ENCODE data around the gene UCK1. TPM values are rescaled to one million over a fixed set of nuclear protein-coding genes. Genes with fewer than 3 reads are reported as not detected.
"Not testable (repeated sequence)": the region's sequence is repeated elsewhere in the genome, so short reads cannot be mapped to it uniquely, and the experiment has no call there.

Gene UCK1
- total and polyA plus RNA-seq, 2 of the 13 experiments (the other 11 are each of a cell fraction or from before 2014, with no cell fraction given) = 11.0 to 24.1 TPM

DNA sequence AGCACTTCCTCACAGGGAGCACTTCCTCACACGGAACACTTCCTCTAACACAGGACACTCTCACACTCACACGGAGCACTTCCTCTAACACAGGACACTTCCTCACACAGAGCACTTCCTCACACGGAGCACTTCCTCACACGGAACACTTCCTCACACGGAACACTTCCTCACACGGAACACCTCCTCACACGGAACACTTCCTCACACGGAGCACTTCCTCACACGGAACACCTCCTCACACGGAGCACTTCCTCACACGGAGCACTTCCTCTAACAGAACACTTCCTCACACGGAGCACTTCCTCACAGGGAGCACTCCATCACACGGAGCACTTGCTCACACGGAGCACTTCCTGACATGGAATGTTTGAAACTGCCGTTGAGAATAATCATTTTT, 15.0 kb downstream of the UCK1 start:
- H3K9me3 ChIP-seq (ENCODE audit: low read length) = no peaks in the 10 kb centered on the region
- DNase-seq (ENCODE audit: low spot score) (no peak), ATAC-seq (no peak), FAIRE-seq (no peak)
- WGBS (ENCODE audit: low lambda C conversion rate) = 88% methylated on average over 14 of the region's 15 CpGs
- H2AFZ ChIP-seq (ENCODE audit: low read length) = no peak overlapping the region
- H3K27ac ChIP-seq (ENCODE audit: extremely low read length, insufficient read depth, low read length) = no peak overlapping the region
- H3K79me2 ChIP-seq (ENCODE audit: insufficient read depth, low read length) = no peaks in the 10 kb centered on the region
- TF ChIP-seq ZNF263 (CRISPR knock-in tag; IDR thresholded peaks at IDR 0.05) (peak; percentile 91), ZNF776 (CRISPR knock-in tag; IDR thresholded peaks at IDR 0.05) (no peak)
- H3K4me1 ChIP-seq (ENCODE audit: insufficient read depth, low read length) = peaks cover 7% of the 10 kb centered on the region
- H3K27me3 ChIP-seq (ENCODE audit: control insufficient read depth in 1 of 2, insufficient read depth in 2 of 2, low read length in 2 of 2) = no peaks in the 10 kb centered on the region
- POLR2A ChIA-PET = no interaction called here
- H3K4me3 ChIP-seq (replicated peaks in 1 of 3; ENCODE audit: insufficient read depth in 1 of 3, low read depth in 2 of 3, low read length in 3 of 3) = no peak overlapping the region
- H3K9ac ChIP-seq (ENCODE audit: insufficient read depth, low read depth, low read length) = no peak overlapping the region
- peaks cover 23 to 67% of the 10 kb centered on the region in 2 experiments for H3K36me3 ChIP-seq (replicated peaks in 1 of 2; ENCODE audit: control insufficient read depth in 1 of 2, insufficient read depth in 2 of 2, low read length in 2 of 2)
- intact Hi-C loops (cut with micrococcal nuclease; ENCODE audit: unreplicated experiment) = no loop called here
- in situ Hi-C loops (cut with HindIII; ENCODE audit: extremely low pct_ligation_motif_present, low pct_unique_long_range_greater_than_20kb) = no loop called here
- H4K20me1 ChIP-seq (ENCODE audit: insufficient read depth, low read length) = no peaks in the 10 kb centered on the region
- no TSS peak for BruUV-seq (replicated peaks)
- no peak overlapping the region for H3K4me2 ChIP-seq (ENCODE audit: low read depth, low read length)
- CTCF ChIA-PET (ENCODE audit: low intra/inter-chr PET ratio, low total read pairs) = no interaction called here

DNA sequence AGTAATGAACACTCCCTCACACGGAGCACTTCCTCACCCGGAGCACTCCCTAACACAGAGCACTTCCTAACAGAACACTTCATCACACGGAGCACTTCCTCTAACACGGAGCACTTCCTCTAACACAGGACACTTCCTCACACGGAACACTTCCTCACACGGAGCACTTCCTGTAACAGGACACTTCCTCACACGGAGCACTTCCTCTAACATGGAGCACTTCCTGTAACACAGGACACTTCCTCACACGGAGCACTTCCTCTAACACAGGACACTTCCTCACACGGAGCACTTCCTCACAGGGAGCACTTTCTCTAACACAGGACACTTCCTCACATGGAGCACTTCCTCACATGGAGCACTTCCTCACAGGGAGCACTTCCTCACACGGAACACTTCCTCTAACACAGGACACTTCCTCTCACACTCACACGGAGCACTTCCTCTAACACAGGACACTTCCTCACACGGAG, 15.5 kb downstream of the UCK1 start:
- H3K4me1 ChIP-seq (ENCODE audit: insufficient read depth, low read length); H3K27me3 ChIP-seq (ENCODE audit: control insufficient read depth in 1 of 2, insufficient read depth in 2 of 2, low read length in 2 of 2); DNase-seq (ENCODE audit: low spot score); ATAC-seq; H3K4me2 ChIP-seq (ENCODE audit: low read depth, low read length); POLR2A ChIA-PET; CTCF ChIA-PET (ENCODE audit: low intra/inter-chr PET ratio, low total read pairs); H3K4me3 ChIP-seq (replicated peaks in 1 of 3; ENCODE audit: insufficient read depth in 1 of 3, low read depth in 2 of 3, low read length in 3 of 3); H3K9ac ChIP-seq (ENCODE audit: insufficient read depth, low read depth, low read length); FAIRE-seq; H3K79me2 ChIP-seq (ENCODE audit: insufficient read depth, low read length); H3K27ac ChIP-seq (ENCODE audit: extremely low read length, insufficient read depth, low read length); intact Hi-C loops (cut with micrococcal nuclease; ENCODE audit: unreplicated experiment); H2AFZ ChIP-seq (ENCODE audit: low read length); in situ Hi-C loops (cut with HindIII; ENCODE audit: extremely low pct_ligation_motif_present, low pct_unique_long_range_greater_than_20kb); H4K20me1 ChIP-seq (ENCODE audit: insufficient read depth, low read length); H3K9me3 ChIP-seq (ENCODE audit: low read length); BruUV-seq (replicated peaks): not testable (repeated sequence)
- TF ChIP-seq ZNF263 (CRISPR knock-in tag; IDR thresholded peaks at IDR 0.05) = peak; percentile 90
- H3K36me3 ChIP-seq (replicated peaks in 1 of 2; ENCODE audit: control insufficient read depth in 1 of 2, insufficient read depth in 2 of 2, low read length in 2 of 2) = peaks cover 25 to 70% of the 10 kb centered on the region in 2 experiments
- WGBS (ENCODE audit: low lambda C conversion rate) = 84% methylated on average over 7 of the region's 12 CpGs

DNA sequence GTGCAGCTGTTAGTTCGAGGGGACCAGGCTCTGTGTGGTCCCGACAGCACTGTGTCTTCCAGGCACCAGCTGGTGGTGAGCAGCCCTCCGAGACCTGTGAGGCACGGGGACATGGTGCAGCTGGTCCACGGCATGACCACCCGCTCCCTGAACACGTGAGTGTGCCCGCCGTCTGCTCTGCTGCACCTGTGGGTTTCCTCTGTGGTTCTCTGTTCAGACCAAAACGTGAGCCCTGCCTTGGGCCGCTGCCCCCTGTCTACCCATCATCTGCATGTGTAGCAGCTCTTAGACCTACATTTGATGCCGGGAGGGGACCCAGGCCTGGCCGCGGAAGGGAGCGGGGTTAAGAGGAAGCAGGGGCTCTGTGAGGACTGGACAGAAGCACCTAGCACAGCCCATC, 17.9 kb downstream of the UCK1 start:
- FAIRE-seq (no peak), DNase-seq (ENCODE audit: low spot score) (no peak)
- no TSS peak for BruUV-seq (replicated peaks)

More for the DNA sequence above, 17.9 kb downstream of the UCK1 start:
- ChIA-PET POLR2A (no interaction called here), CTCF (ENCODE audit: low intra/inter-chr PET ratio, low total read pairs) (no interaction called here)
- Histone ChIP-seq H3K27me3 (ENCODE audit: control insufficient read depth in 1 of 2, insufficient read depth in 2 of 2, low read length in 2 of 2) (no peaks in the 10 kb centered on the region), H3K4me3 (replicated peaks in 1 of 3; ENCODE audit: insufficient read depth in 1 of 3, low read depth in 2 of 3, low read length in 3 of 3) (no peak overlapping the region), H3K79me2 (ENCODE audit: insufficient read depth, low read length) (no peaks in the 10 kb centered on the region), H3K9ac (ENCODE audit: insufficient read depth, low read depth, low read length) (no peak overlapping the region), H3K9me3 (ENCODE audit: low read length) (no peaks in the 10 kb centered on the region), H3K27ac (ENCODE audit: extremely low read length, insufficient read depth, low read length) (no peak overlapping the region), H4K20me1 (ENCODE audit: insufficient read depth, low read length) (no peaks in the 10 kb centered on the region), H3K4me2 (ENCODE audit: low read depth, low read length) (no peak overlapping the region), H2AFZ (ENCODE audit: low read length) (no peak overlapping the region), H3K4me1 (ENCODE audit: insufficient read depth, low read length) (peaks cover 7% of the 10 kb centered on the region), H3K36me3 (replicated peaks in 1 of 2; ENCODE audit: control insufficient read depth in 1 of 2, insufficient read depth in 2 of 2, low read length in 2 of 2) (peaks cover 21 to 57% of the 10 kb centered on the region in 2 experiments)
- in situ Hi-C loops (cut with HindIII; ENCODE audit: extremely low pct_ligation_motif_present, low pct_unique_long_range_greater_than_20kb) (no loop called here), intact Hi-C loops (cut with micrococcal nuclease; ENCODE audit: unreplicated experiment) (no loop called here)
- ATAC-seq = no peak
- TF ChIP-seq PAX8 (CRISPR knock-in tag; IDR thresholded peaks at IDR 0.05; ENCODE audit: borderline replicate concordance) = no peak
- 100% methylated on average over 9 of the region's 15 CpGs for WGBS (ENCODE audit: low lambda C conversion rate)

Data from HepG2 (cell line).